Measurements from ENCODE around the gene TMEM253.

TMEM253 gene

GRCh38 chr14:21100931-21101330 lies at the start of gene TMEM253:
TMEM253 (plus strand) TSS chr14:21101066; CDS start chr14:21101344, 278 bp downstream.
- DNase-seq (ENCODE audit: low read depth), result no peak
- no peak within 1 kb of the TSS for H3K4me3 ChIP-seq (ENCODE audit: low read length)
- no peak for TF ChIP-seq CTCF (IDR thresholded peaks at IDR 0.05; ENCODE audit: insufficient read depth, low read depth, low read length, missing control alignments)

- TF ChIP-seq CTCF (IDR thresholded peaks at IDR 0.05; ENCODE audit: insufficient read depth, low read depth, low read length, missing control alignments), result no peak
- DNase-seq (ENCODE audit: low read depth), result no peak
Observed at GRCh38 chr14:21053184-21054122, 47.4 kb upstream of the TMEM253 start.

GRCh38 chr14:21054123-21054767 lies 46.6 kb upstream of the TMEM253 start:
- no peak for TF ChIP-seq CTCF (IDR thresholded peaks at IDR 0.05; ENCODE audit: insufficient read depth, low read depth, low read length, missing control alignments)

More at GRCh38 chr14:21053184-21054122, 47.4 kb upstream of the TMEM253 start:
- H3K4me3 ChIP-seq (ENCODE audit: low read length), result no peak overlapping the region

GRCh38 chr14:21054768-21055145 lies 46.1 kb upstream of the TMEM253 start:
- no peak for DNase-seq (ENCODE audit: low read depth)
- TF ChIP-seq CTCF (IDR thresholded peaks at IDR 0.05; ENCODE audit: insufficient read depth, low read depth, low read length, missing control alignments), result no peak
- H3K4me3 ChIP-seq (ENCODE audit: low read length), result no peak overlapping the region

More at GRCh38 chr14:21054123-21054767, 46.6 kb upstream of the TMEM253 start:
- H3K4me3 ChIP-seq (ENCODE audit: low read length), result no peak overlapping the region
- DNase-seq (ENCODE audit: low read depth), result no peak

- no peak for TF ChIP-seq CTCF (IDR thresholded peaks at IDR 0.05; ENCODE audit: insufficient read depth, low read depth, low read length, missing control alignments)
- H3K4me3 ChIP-seq (ENCODE audit: low read length), result no peak overlapping the region
- no peak for DNase-seq (ENCODE audit: low read depth)
Observed at GRCh38 chr14:21055432-21056117, 45.3 kb upstream of the TMEM253 start.

- no peak overlapping the region for H3K4me3 ChIP-seq (ENCODE audit: low read length)
- peak; percentile 61 for DNase-seq (ENCODE audit: low read depth)
- TF ChIP-seq CTCF (IDR thresholded peaks at IDR 0.05; ENCODE audit: insufficient read depth, low read depth, low read length, missing control alignments), result no peak
Observed at GRCh38 chr14:21056520-21057163, 44.2 kb upstream of the TMEM253 start.
